ENCODE results near the gene BRAF.
"Not testable (repeated sequence)": the region's sequence is repeated elsewhere in the genome, so short reads cannot be mapped to it uniquely, and the experiment has no call there.

BRAF gene

DNA sequence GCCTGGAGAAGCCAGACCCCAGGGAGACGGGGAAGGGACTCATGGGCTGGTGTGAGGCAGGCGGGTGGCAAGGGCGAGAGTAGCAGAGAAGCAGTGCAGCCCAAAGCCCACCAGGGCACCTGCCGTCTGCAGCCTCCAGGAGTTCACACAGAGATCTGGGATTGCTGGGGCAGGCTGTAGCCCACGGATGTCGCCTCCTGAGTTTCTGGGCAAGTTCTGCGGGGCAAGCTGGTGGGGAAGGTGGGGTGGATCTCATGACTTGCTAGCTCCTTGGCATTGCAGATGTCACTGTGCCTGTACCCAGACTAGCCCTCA, 246.0 kb downstream of the BRAF start:
- H3K4me3 ChIP-seq (ENCODE audit: low read depth, low read length): no peak overlapping the region
- CTCF ChIA-PET: interaction anchor here (1.9 kb wide), 1 partner anchor 332 kb away, joined by 7 read pairs; no protein-coding TSS in a partner anchor
- POLR2A ChIA-PET: no interaction called here
- TF ChIP-seq, protein P1, sequence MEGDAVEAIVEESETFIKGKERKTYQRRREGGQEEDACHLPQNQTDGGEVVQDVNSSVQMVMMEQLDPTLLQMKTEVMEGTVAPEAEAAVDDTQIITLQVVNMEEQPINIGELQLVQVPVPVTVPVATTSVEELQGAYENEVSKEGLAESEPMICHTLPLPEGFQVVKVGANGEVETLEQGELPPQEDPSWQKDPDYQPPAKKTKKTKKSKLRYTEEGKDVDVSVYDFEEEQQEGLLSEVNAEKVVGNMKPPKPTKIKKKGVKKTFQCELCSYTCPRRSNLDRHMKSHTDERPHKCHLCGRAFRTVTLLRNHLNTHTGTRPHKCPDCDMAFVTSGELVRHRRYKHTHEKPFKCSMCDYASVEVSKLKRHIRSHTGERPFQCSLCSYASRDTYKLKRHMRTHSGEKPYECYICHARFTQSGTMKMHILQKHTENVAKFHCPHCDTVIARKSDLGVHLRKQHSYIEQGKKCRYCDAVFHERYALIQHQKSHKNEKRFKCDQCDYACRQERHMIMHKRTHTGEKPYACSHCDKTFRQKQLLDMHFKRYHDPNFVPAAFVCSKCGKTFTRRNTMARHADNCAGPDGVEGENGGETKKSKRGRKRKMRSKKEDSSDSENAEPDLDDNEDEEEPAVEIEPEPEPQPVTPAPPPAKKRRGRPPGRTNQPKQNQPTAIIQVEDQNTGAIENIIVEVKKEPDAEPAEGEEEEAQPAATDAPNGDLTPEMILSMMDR (IDR thresholded peaks at IDR 0.05; ENCODE audit: insufficient read depth, low read length, missing control alignments): no peak
- DNase-seq (ENCODE audit: low read depth, low spot score): no peak

DNA sequence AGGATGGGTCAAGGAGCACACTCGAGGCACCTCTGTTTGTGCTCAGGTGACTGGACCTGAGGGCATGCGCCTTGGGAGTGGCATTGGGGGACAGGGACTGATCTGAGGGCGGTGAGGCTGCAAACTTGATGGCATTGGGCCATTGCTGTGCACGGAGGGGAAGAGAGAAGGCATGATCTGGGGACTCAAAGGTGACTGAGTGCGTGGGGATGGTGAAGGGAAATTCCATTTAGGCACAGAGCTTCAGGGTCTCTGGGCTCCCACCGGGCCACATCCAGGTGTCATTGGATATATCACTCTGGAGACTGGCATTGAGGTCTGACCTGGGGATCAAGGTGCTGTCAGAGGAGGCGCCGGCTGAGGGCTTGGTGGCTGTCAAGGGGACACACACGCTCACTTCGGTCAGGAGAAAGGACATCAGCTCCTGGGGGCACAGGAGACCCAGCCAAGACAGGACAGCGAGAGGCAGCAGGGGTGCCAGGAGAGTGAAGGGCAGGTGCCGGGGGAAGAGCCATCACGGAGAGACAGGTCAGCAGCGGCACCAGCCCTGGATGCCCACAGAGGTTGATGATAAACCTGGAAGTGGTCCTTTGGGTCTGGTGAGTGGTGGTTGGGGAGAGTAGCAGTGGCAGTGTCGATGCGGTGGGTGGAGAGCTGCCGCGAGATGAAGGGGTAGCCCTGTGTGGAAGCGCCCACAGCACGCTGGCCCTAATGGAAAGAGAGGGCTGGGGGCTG, 246.5 kb downstream of the BRAF start:
- CTCF ChIA-PET: interaction anchor here (1.9 to 2.4 kb wide), 2 partner anchors 333 to 855 kb away, joined by 7 to 13 read pairs; no protein-coding TSS in a partner anchor
- no peak for DNase-seq (ENCODE audit: low read depth, low spot score)
- POLR2A ChIA-PET: no interaction called here
- TF ChIP-seq, protein P1 (IDR thresholded peaks at IDR 0.05; ENCODE audit: insufficient read depth, low read length, missing control alignments): no peak
- H3K4me3 ChIP-seq (ENCODE audit: low read depth, low read length): no peak overlapping the region

DNA sequence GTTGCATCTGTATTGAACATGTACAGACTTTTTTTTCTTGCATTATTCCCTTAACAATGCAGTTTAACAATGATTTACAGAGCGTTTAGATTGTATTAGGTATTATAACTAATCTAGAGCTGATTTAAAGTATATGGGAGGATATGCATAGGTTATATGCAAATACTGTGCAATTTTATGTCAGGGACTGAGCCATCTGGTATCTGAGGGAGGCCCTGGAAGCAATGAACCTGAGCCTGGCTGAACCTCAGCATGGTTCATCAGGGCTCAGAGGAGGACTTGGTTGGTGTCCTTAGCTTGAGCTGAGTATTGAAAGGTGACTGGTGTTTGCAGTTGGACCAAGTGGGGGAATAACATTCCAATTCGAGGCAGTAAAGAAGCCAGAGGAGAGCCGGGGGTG, 247.2 kb downstream of the BRAF start:
- TF ChIP-seq, protein P1 (IDR thresholded peaks at IDR 0.05; ENCODE audit: insufficient read depth, low read length, missing control alignments): no peak
- ChIA-PET POLR2A (no interaction called here), CTCF (interaction anchor here (2.4 to 4.8 kb wide), 2 partner anchors 8 to 856 kb away, joined by 13 to 35 read pairs; no protein-coding TSS in a partner anchor)
- no peak for DNase-seq (ENCODE audit: low read depth, low spot score)
- H3K4me3 ChIP-seq (ENCODE audit: low read depth, low read length): no peak overlapping the region

DNA sequence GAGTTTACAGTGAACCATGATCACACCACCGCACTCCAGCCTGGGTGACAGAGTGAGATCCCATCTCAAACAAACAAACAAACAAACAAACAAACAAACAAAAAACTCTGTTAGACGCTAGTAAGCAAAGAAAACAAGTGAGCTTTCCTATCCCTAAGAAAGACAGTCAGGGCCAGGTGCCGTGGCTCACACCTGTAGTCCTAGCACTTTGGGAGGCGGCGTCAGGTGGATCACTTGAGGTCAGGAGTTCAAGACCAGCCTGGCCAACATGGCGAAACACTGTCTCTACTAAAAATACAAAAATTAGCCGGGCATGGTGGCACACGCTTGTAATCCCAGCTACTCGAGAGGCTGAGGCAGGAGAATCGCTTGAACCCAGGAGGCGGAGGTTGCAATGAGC, 247.8 kb downstream of the BRAF start:
- DNase-seq (ENCODE audit: low read depth, low spot score); H3K4me3 ChIP-seq (ENCODE audit: low read depth, low read length); POLR2A ChIA-PET: not testable (repeated sequence)
- CTCF ChIA-PET: interaction anchor here (1.2 to 4.8 kb wide), 4 partner anchors 9 to 856 kb away, joined by 3 to 39 read pairs (median 24); partner anchors contain the start of gene MRPS33

DNA sequence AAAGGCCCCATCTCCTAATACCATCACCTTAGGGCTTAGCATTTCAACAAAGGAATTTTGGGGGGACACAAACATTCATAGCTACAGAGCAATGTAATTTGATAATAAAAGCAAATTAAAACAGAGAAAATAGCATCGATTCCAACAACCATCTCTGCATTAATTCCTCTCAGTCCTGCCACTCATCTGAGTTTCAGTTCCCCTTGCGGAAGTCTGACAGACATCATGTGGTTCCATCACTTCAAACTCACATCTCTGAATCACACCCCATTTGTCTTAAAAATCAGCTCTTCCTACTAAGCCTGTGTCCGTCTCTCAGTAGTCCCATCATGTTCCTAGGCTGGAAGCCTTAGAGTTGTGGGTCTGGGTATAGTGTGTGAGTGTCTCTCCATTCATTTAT, 248.4 kb downstream of the BRAF start:
- ChIA-PET CTCF (interaction anchor here (1.0 to 4.8 kb wide), 10 partner anchors 9 to 972 kb away, joined by 3 to 39 read pairs (median 7); partner anchors contain the start of gene MRPS33), POLR2A (no interaction called here)
- no peak overlapping the region for H3K4me3 ChIP-seq (ENCODE audit: low read depth, low read length)
- TF ChIP-seq, protein P1 (IDR thresholded peaks at IDR 0.05; ENCODE audit: insufficient read depth, low read length, missing control alignments): no peak
- DNase-seq (ENCODE audit: low read depth, low spot score): no peak

DNA sequence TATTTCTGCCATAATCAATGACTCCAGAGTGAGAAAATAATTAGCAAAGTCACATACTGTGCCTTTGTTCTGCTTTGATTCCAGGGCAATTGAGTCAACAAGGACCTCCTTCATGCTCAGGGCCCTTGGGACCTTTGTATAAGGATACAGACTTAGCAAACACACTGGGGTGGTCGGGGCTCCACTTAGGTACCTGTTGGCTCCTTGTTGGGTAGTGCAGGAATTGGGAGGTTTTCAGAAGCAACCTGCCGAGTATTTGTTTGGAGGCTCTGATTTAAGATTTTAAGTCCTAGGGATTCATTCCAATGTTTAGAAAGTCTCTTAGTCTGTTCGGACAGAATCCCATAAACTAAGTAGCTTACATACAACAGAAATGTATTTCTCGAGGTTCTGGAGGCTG, 249.0 kb downstream of the BRAF start:
- TF ChIP-seq, protein P1 (IDR thresholded peaks at IDR 0.05; ENCODE audit: insufficient read depth, low read length, missing control alignments): no peak
- no peak overlapping the region for H3K4me3 ChIP-seq (ENCODE audit: low read depth, low read length)
- no peak for DNase-seq (ENCODE audit: low read depth, low spot score)
- ChIA-PET POLR2A (interaction anchor here (1.0 kb wide), 1 partner anchor 22 kb away, joined by 4 read pairs; no protein-coding TSS in a partner anchor), CTCF (interaction anchor here (1.0 to 4.8 kb wide), 20 partner anchors 10 to 1108 kb away, joined by 3 to 39 read pairs (median 4); partner anchors contain the start of gene MRPS33)

Data from AG04449 (cell line).